GM19438 (cell line): ENCODE measurements around the gene PLAC8L1.
A peak's percentile ranks its signal among the peaks of the same experiment; 100 is the strongest.

ENCODE experiments used
- ATAC-seq: cut with Tn5 transposase; IDR thresholded peaks from one replicate; pipeline ENCODE4 v1.9.1; 2021; ENCODE audit warnings: low read depth; ENCODE audit not compliant: unreplicated experiment

The PLAC8L1 gene

DNA sequence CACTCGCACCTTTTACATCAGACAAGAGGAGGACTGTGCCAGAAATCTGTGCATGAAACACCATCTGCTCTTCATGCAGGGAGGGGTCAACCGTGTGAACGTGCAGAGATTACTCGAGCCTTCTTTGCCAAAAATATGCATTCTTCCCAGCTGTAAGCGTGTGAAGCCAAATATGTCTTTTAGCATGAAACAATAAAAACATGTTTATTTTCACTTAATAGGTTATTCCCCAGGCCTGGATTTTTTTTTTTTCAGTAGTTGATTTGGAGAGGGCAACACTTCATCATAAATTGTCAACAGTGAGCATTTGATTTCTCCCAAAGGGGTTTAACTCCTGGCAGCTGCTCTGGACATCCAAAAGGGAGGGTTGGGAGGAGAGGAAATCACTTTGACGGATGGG is 23.8 kb downstream of the PLAC8L1 start:
- no peak for ATAC-seq

DNA sequence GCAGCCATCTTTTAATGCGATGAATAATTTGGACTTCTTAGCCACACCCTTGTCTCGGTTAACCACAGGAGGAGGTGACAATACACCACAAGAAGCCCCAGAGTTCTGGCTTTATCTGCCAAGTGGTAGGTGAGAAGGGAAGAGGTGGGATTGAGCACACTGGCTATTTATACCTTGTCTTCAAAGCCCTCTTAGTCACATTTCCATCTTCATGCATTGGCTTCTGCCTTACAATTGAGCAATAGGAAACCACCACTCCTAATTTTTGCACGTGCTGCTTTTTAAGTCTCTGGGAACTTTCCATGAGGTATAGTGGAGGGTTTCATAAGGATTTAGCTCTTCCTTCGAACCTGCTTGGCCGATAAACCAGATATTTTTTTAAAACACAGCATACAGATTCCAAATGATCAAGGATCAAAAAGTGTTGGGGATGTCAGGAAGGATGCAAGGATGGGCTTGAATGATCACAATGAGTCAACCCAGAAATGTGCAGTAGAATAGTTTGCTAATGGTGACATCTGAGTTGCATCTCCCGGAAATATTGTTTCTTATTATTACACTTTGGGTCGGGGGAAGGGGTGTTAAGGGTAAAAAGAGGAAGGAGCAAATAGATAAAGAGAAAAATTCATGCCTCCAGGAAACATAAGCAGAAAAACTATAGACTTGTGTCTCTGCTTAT is 25.5 kb downstream of the PLAC8L1 start:
- ATAC-seq, result no peak

- no peak for ATAC-seq
These were observed 26.8 kb downstream of the PLAC8L1 start for GRCh38 chr5:146078566-146078965.

- ATAC-seq, result no peak
These were observed 28.9 kb downstream of the PLAC8L1 start for GRCh38 chr5:146076455-146076854.

DNA sequence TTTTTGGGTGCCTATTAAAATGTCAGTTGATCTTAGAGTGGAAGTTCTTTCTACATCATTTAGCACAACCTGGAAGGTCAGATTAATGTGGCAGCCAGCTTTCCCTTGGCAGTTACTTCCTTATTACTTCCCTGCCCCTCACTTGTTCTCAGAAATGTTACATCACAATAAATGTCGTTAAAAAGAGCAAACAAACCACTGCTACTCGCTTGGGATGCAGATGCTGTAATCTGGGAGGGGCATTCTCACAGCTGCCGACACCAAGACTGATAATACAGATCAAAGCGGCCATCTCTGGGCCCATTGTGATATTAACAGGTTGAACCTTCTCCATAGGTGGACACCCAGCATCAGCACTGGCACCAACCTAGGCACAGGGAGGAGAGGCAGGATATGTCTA is 29.3 kb downstream of the PLAC8L1 start:
- no peak for ATAC-seq

- ATAC-seq, result no peak
These were observed 32.0 kb downstream of the PLAC8L1 start for GRCh38 chr5:146073239-146073900.

DNA sequence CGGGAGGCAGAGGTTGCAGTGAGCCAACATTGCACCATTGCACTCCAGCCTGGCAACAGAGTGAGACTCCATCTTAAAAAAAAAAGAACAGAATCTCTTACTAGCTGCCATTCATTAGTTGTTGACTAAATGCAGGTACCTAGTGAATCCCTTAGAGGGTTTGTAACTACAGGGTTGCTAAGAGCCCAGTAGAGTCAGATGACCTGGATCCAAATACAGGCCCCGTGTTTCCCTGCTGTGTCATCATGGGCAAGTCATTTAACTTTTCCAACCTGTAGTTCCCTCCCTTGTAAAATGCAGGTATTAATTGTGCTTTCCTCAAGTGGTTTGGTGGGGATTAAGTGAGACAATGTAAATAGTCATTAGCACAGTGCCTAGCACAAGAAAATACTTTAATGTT is 32.8 kb downstream of the PLAC8L1 start:
- no peak for ATAC-seq

- ATAC-seq, result no peak
These were observed 34.2 kb downstream of the PLAC8L1 start for GRCh38 chr5:146071171-146071570.

DNA sequence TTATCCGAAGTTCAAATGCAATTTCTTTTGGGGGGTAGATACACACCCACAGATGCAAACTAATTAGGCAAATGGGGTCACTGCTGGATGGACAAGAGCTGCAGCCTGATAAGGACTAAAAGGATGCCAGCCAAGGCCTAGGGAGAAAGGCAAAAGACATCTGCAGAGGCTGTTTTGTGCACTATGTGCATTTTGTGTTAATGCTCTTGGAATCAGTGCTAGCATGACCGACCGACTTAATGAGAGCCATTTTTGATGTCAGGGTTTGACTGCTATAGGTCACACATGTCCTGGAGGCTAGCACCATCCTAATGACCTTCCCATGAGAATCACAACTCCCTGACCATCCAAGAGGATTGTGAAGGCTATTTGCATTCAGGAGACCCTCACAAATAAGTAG is 34.6 kb downstream of the PLAC8L1 start:
- no peak for ATAC-seq

GRCh38 chr5:146069780-146070099 is 35.6 kb downstream of the PLAC8L1 start:
- ATAC-seq, result peak; percentile 20

- ATAC-seq, result peak; percentile 50
These were observed 36.2 kb downstream of the PLAC8L1 start for GRCh38 chr5:146068977-146069779.

GRCh38 chr5:146068206-146068605 is 37.2 kb downstream of the PLAC8L1 start:
- no peak for ATAC-seq

GRCh38 chr5:146066968-146067367 is 38.4 kb downstream of the PLAC8L1 start:
- no peak for ATAC-seq

- no peak for ATAC-seq
These were observed 45.2 kb downstream of the PLAC8L1 start for GRCh38 chr5:146060221-146060585.

- no peak for ATAC-seq
These were observed 45.7 kb downstream of the PLAC8L1 start for GRCh38 chr5:146059460-146060220.

- ATAC-seq, result no peak
These were observed 49.9 kb downstream of the PLAC8L1 start for GRCh38 chr5:146055432-146055831.

GRCh38 chr5:146052780-146053179 is 52.6 kb downstream of the PLAC8L1 start:
- no peak for ATAC-seq

DNA sequence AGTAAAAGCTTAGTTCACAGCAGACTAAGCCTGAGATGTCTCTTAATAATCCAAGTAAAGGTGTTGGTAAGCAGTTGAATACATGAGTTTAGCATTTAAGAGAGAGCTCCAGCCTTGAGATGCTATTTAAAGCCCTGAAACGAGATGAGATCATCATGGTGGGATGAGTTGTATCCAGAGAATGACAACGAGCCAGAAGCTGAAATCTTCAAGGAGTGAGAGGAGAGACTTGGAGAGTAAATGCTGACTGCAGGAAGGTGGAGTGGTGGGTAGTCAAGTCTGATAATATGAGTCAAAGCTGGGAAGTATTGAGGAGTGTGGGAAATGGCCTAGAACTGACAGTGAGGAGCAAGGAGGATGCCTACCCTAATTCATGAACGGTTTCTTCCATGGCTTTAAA is 53.7 kb downstream of the PLAC8L1 start:
- no peak for ATAC-seq

DNA sequence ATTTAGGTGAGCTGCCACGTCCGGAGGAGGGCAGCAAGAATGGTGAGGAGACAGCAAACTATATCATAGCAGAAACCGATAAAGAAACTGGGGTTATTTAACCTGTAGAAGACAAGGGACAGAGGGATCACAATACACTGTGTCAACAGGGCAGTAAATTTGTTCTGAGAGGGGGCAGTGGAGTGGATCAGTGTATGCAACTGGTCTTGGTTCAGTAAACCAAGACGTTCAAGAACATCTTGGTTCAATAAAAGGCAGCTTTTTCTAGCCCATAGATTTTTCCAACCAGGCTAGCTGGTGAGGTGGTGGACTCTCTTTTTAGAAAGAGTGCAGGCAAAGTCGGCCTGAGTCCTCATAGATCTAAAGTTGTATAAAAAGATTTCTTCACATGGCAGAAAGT is 55.3 kb downstream of the PLAC8L1 start:
- ATAC-seq, result no peak

- no peak for ATAC-seq
These were observed 55.7 kb downstream of the PLAC8L1 start for GRCh38 chr5:146049704-146050026.

- ATAC-seq, result no peak
These were observed 56.2 kb downstream of the PLAC8L1 start for GRCh38 chr5:146048994-146049703.
